Testis (tissue), 2 donors: ENCODE data around the gene POLR2F.
"Not testable (repeated sequence)": the region's sequence is repeated elsewhere in the genome, so short reads cannot be mapped to it uniquely, and the experiment has no call there.

Experiments used
- POLR2A ChIP-seq: fragments of 450-650 bp; IDR thresholded peaks from one replicate; pipeline ENCODE4 v1.6.1; 2017; ENCODE audit warnings: antibody characterized with exemption, mild to moderate bottlenecking, moderate library complexity
- TF ChIP-seq, protein P1 (sequence below), 3 experiments: fragments of 450-650 bp in 2 of 3; fragments of 200-600 bp in 1 of 3; sonication (generic) in 1 of 3; IDR thresholded peaks; one replicate each; pipeline ENCODE4 v1.5.1; 2016 to 2019; ENCODE audit warnings: antibody characterized with exemption in 3 of 3, mild to moderate bottlenecking in 2 of 3, moderate library complexity in 1 of 3

GRCh38 chr22:37947142-37947795 is 6.2 kb upstream of the POLR2F start:
- TF ChIP-seq, protein P1, sequence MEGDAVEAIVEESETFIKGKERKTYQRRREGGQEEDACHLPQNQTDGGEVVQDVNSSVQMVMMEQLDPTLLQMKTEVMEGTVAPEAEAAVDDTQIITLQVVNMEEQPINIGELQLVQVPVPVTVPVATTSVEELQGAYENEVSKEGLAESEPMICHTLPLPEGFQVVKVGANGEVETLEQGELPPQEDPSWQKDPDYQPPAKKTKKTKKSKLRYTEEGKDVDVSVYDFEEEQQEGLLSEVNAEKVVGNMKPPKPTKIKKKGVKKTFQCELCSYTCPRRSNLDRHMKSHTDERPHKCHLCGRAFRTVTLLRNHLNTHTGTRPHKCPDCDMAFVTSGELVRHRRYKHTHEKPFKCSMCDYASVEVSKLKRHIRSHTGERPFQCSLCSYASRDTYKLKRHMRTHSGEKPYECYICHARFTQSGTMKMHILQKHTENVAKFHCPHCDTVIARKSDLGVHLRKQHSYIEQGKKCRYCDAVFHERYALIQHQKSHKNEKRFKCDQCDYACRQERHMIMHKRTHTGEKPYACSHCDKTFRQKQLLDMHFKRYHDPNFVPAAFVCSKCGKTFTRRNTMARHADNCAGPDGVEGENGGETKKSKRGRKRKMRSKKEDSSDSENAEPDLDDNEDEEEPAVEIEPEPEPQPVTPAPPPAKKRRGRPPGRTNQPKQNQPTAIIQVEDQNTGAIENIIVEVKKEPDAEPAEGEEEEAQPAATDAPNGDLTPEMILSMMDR (IDR thresholded peaks at IDR 0.05), result not testable (repeated sequence)
- TF ChIP-seq POLR2A, result not testable (repeated sequence)
